Lower leg skin (tissue), 4 donors: ENCODE results near the gene GPRC5A. TPM values are rescaled to one million over a fixed set of nuclear protein-coding genes. Genes with fewer than 3 reads are reported as not detected.

ENCODE experiments used
- DNase-seq, 2 donors: peaks; one replicate each; pipeline ENCODE4 v3.0.0-alpha.2; 2019; ENCODE audit warnings: low spot score in 2 of 2
- H3K4me3 ChIP-seq: fragments of 200-600 bp; sonication (generic); 2 replicates; pipeline ENCODE4 v1.5.1; 2017; ENCODE audit warnings: mild to moderate bottlenecking, low read depth; ENCODE audit not compliant: poor library complexity, severe bottlenecking
- CTCF ChIP-seq, 3 donors: fragments of 450-650 bp; IDR thresholded peaks; one replicate each; pipeline ENCODE4 v1.5.1; 2016; ENCODE audit warnings: antibody characterized with exemption in 3 of 3, mild to moderate bottlenecking in 3 of 3, moderate library complexity in 2 of 3
- POLR2A ChIP-seq, 2 donors: fragments of 450-650 bp; IDR thresholded peaks; one replicate each; pipeline ENCODE4 v1.6.1; 2016 to 2017; ENCODE audit warnings: antibody characterized with exemption in 2 of 2, mild to moderate bottlenecking in 1 of 2, moderate library complexity in 1 of 2
- WGBS, 2 donors: methylation state at CpG; one replicate each; pipeline ENCODE4 v1.1.5; 2018; 5-methylcytosine and 5-hydroxymethylcytosine counted together
- intact Hi-C: fragments of 100-400 bp; cut with DNase I; formaldehyde crosslinking; loops from one replicate; pipeline ENCODE4 v1.15.0; 2023; ENCODE audit warnings: low total_unique reads
- total RNA-seq, 4 donors: library from RNA; depleted of rRNA; stranded (reverse); fragments of >200 nt; gene quantifications; one replicate each; pipeline ENCODE4 v1.1.0, GENCODE V29; 2016

GPRC5A gene
- total RNA-seq, 4 donors from 2014 or later, result 2.1 to 9.4 (median 5.3) TPM

GRCh38 chr12:12918781-12919389 is 27.5 kb downstream of the GPRC5A start:
- no peak for DNase-seq
- H3K4me3 ChIP-seq, result no peak overlapping the region
- TF ChIP-seq POLR2A (IDR thresholded peaks at IDR 0.05) (no peak), CTCF (IDR thresholded peaks at IDR 0.05) (no peak)
- 52 to 59% methylated on average over 6 of the region's 6 CpGs for WGBS, 2 donors
- intact Hi-C loops, result loop anchor here (10.0 kb wide), 2 partner anchors 56 to 316 kb away; no protein-coding TSS in a partner anchor

- intact Hi-C loops, result loop anchor here (10.0 kb wide), 2 partner anchors 55 to 315 kb away; no protein-coding TSS in a partner anchor
- DNase-seq, result no peak
- H3K4me3 ChIP-seq, result no peak overlapping the region
- TF ChIP-seq POLR2A (IDR thresholded peaks at IDR 0.05), result no peak
- TF ChIP-seq CTCF (IDR thresholded peaks at IDR 0.05), result no peak
- 65 to 70% methylated on average over 5 of the region's 5 CpGs for WGBS, 2 donors
Observed at GRCh38 chr12:12919666-12920435, 28.5 kb downstream of the GPRC5A start.

- 60 to 68% methylated on average over 6 of the region's 6 CpGs for whole genome bisulfite sequencing, 2 donors
- DNase-seq, result peak; percentile 71 to 90
- no peak overlapping the region for H3K4me3 ChIP-seq
- no peak for TF ChIP-seq CTCF (IDR thresholded peaks at IDR 0.05)
- TF ChIP-seq POLR2A (IDR thresholded peaks at IDR 0.05), result no peak
- intact Hi-C loops, result no loop called here
Observed at GRCh38 chr12:12922191-12922616, 30.8 kb downstream of the GPRC5A start.

- intact Hi-C loops, result no loop called here
- WGBS, 2 donors, result 87 to 88% methylated on average over 7 of the region's 7 CpGs
Observed at GRCh38 chr12:12922978-12923377, 31.6 kb downstream of the GPRC5A start.

GRCh38 chr12:12924169-12924568 is 32.8 kb downstream of the GPRC5A start:
- TF ChIP-seq CTCF (IDR thresholded peaks at IDR 0.05) (no peak), POLR2A (IDR thresholded peaks at IDR 0.05) (no peak)
- no peak overlapping the region for H3K4me3 ChIP-seq
- no peak for DNase-seq
- WGBS, 2 donors, result 79 to 89% methylated on average over 4 of the region's 4 CpGs
- intact Hi-C loops, result no loop called here

More at GRCh38 chr12:12922978-12923377, 31.6 kb downstream of the GPRC5A start:
- no peak overlapping the region for H3K4me3 ChIP-seq
- no peak for TF ChIP-seq POLR2A (IDR thresholded peaks at IDR 0.05)
- TF ChIP-seq CTCF (IDR thresholded peaks at IDR 0.05), result no peak
- no peak for DNase-seq
